GM21717 (cell line): Measurements from ENCODE around the gene SLC6A5.

ENCODE experiments used
- ATAC-seq: cut with Tn5 transposase; IDR thresholded peaks from one replicate; pipeline ENCODE4 v1.9.1; 2021; ENCODE audit warnings: mild to moderate bottlenecking, moderate library complexity; ENCODE audit not compliant: unreplicated experiment

The SLC6A5 gene

GRCh38 chr11:20668131-20668809 is 68.9 kb downstream of the SLC6A5 start:
- no peak for ATAC-seq

- ATAC-seq, result no peak
Measured at GRCh38 chr11:20668844-20669819, 69.7 kb downstream of the SLC6A5 start, which contains the start of gene NELL1. Gene NELL1 (plus strand): TSS chr11:20669586.

GRCh38 chr11:20669820-20670684 is 70.6 kb downstream of the SLC6A5 start:
- no peak for ATAC-seq

GRCh38 chr11:20670932-20671403 is 71.6 kb downstream of the SLC6A5 start:
- ATAC-seq, result no peak

GRCh38 chr11:20671856-20672546 is 72.6 kb downstream of the SLC6A5 start:
- no peak for ATAC-seq

- no peak for ATAC-seq
Measured at GRCh38 chr11:20672575-20672974, 73.2 kb downstream of the SLC6A5 start.

- no peak for ATAC-seq
Measured at GRCh38 chr11:20676658-20677057, 77.2 kb downstream of the SLC6A5 start.

GRCh38 chr11:20688761-20689160 is 89.4 kb downstream of the SLC6A5 start:
- ATAC-seq, result no peak

- ATAC-seq, result no peak
Measured at GRCh38 chr11:20707876-20708275, 108.5 kb downstream of the SLC6A5 start.
